ENCODE results near the gene ZNF10.

Gene ZNF10

GRCh38 chr12:133108150-133108549 lies 22.3 kb upstream of the ZNF10 start:
- in situ Hi-C loops (cut with HindIII; ENCODE audit: low sequenced_read_pairs) = loop anchor here (5.0 kb wide), 1 partner anchor 69 kb away; no protein-coding TSS in a partner anchor

GRCh38 chr12:133120385-133121191 lies 9.8 kb upstream of the ZNF10 start:
- no peak for DNase-seq (ENCODE audit: low read depth)
- H3K4me3 ChIP-seq (ENCODE audit: low read depth, low read length) = no peak overlapping the region
- no peak for TF ChIP-seq CTCF (IDR thresholded peaks at IDR 0.05; ENCODE audit: low read depth, low read length, missing control alignments)
- in situ Hi-C loops (cut with HindIII; ENCODE audit: low sequenced_read_pairs) = no loop called here

More at GRCh38 chr12:133108150-133108549, 22.3 kb upstream of the ZNF10 start:
- no peak for TF ChIP-seq CTCF (IDR thresholded peaks at IDR 0.05; ENCODE audit: low read depth, low read length, missing control alignments)
- DNase-seq (ENCODE audit: low read depth) = no peak
- H3K4me3 ChIP-seq (ENCODE audit: low read depth, low read length) = no peak overlapping the region

GRCh38 chr12:133124674-133125073 lies 5.8 kb upstream of the ZNF10 start:
- in situ Hi-C loops (cut with HindIII; ENCODE audit: low sequenced_read_pairs) = no loop called here
- DNase-seq (ENCODE audit: low read depth) = no peak
- H3K4me3 ChIP-seq (ENCODE audit: low read depth, low read length) = no peak overlapping the region
- no peak for TF ChIP-seq CTCF (IDR thresholded peaks at IDR 0.05; ENCODE audit: low read depth, low read length, missing control alignments)

GRCh38 chr12:133129368-133130037 lies 924 bp upstream of the ZNF10 start:
- H3K4me3 ChIP-seq (ENCODE audit: low read depth, low read length) = peak overlapping the region; percentile 87
- DNase-seq (ENCODE audit: low read depth) = no peak
- in situ Hi-C loops (cut with HindIII; ENCODE audit: low sequenced_read_pairs) = no loop called here
- TF ChIP-seq CTCF (IDR thresholded peaks at IDR 0.05; ENCODE audit: low read depth, low read length, missing control alignments) = no peak

- no peak for DNase-seq (ENCODE audit: low read depth)
- in situ Hi-C loops (cut with HindIII; ENCODE audit: low sequenced_read_pairs) = no loop called here
- peak overlapping the region; percentile 87 for H3K4me3 ChIP-seq (ENCODE audit: low read depth, low read length)
- TF ChIP-seq CTCF (IDR thresholded peaks at IDR 0.05; ENCODE audit: low read depth, low read length, missing control alignments) = no peak
Measured at GRCh38 chr12:133130808-133131128, 341 bp downstream of the ZNF10 start.

- no peak for TF ChIP-seq CTCF (IDR thresholded peaks at IDR 0.05; ENCODE audit: low read depth, low read length, missing control alignments)
- in situ Hi-C loops (cut with HindIII; ENCODE audit: low sequenced_read_pairs) = no loop called here
- H3K4me3 ChIP-seq (ENCODE audit: low read depth, low read length) = no peak overlapping the region
- DNase-seq (ENCODE audit: low read depth) = no peak
Measured at GRCh38 chr12:133135747-133136146, 5.3 kb downstream of the ZNF10 start.

All from astrocyte of the cerebellum (primary cell).